SK-N-SH treated with all-trans-retinoic acid at 6 μM for 48 hours (cell line): Measurements from ENCODE around the gene ARHGDIA.

Experiments used
- ATAC-seq: fragments of 200-7000 bp; cut with Tn5 transposase; 3 replicates; pipeline ENCODE4 v1.9.1; 2020; ENCODE audit warnings: mild to moderate bottlenecking, moderate library complexity
- ARNTL ChIP-seq: fragments of 450-650 bp; formaldehyde crosslinking; IDR thresholded peaks from 2 replicates; pipeline ENCODE4 v1.5.0; 2020; ENCODE audit warnings: low read depth, mild to moderate bottlenecking, moderate library complexity, borderline replicate concordance
- CREB5 ChIP-seq: fragments of 250-450 bp; sonication (Bioruptor Pico); IDR thresholded peaks from 2 replicates; pipeline ENCODE4 v1.5.1; 2020; ENCODE audit warnings: low read depth, mild to moderate bottlenecking, moderate library complexity
- CSDC2 ChIP-seq: fragments of 250-450 bp; sonication (Bioruptor Pico); IDR thresholded peaks from 2 replicates; pipeline ENCODE4 v1.5.0; 2020; ENCODE audit warnings: mild to moderate bottlenecking, moderate library complexity
- GLIS3 ChIP-seq: fragments of 250-450 bp; sonication (Bioruptor Pico); IDR thresholded peaks from 2 replicates; pipeline ENCODE4 v1.5.0; 2020; ENCODE audit warnings: mild to moderate bottlenecking, moderate library complexity
- ISL1 ChIP-seq: fragments of 250-450 bp; sonication (Bioruptor Pico); IDR thresholded peaks from 2 replicates; pipeline ENCODE4 v2.1.2; 2022; ENCODE audit warnings: mild to moderate bottlenecking, moderate library complexity
- OSR1 ChIP-seq: fragments of 250-450 bp; sonication (Bioruptor Pico); IDR thresholded peaks from 2 replicates; pipeline ENCODE4 v1.8.0; 2022; ENCODE audit warnings: moderate library complexity, mild to moderate bottlenecking, inconsistent platforms
- PPARA ChIP-seq: fragments of 250-450 bp; sonication (Bioruptor Pico); IDR thresholded peaks from 2 replicates; pipeline ENCODE4 v1.5.0; 2020; ENCODE audit warnings: mild to moderate bottlenecking, borderline replicate concordance
- RARB ChIP-seq: fragments of 250-450 bp; sonication (Bioruptor Pico); IDR thresholded peaks from 2 replicates; pipeline ENCODE4 v1.8.0; 2021; ENCODE audit warnings: mild to moderate bottlenecking, moderate library complexity
- TCF4 ChIP-seq: fragments of 250-450 bp; sonication (Bioruptor Pico); IDR thresholded peaks from 2 replicates; pipeline ENCODE4 v1.8.0; 2021; ENCODE audit warnings: mild to moderate bottlenecking, moderate library complexity, borderline replicate concordance
- TOX ChIP-seq: fragments of 250-450 bp; sonication (Bioruptor Pico); IDR thresholded peaks from 2 replicates; pipeline ENCODE4 v1.8.0; 2021; ENCODE audit warnings: mild to moderate bottlenecking, moderate library complexity, borderline replicate concordance
- TSHZ2 ChIP-seq: fragments of 250-450 bp; sonication (Bioruptor Pico); IDR thresholded peaks from 2 replicates; pipeline ENCODE4 v1.5.0; 2020; ENCODE audit warnings: mild to moderate bottlenecking, moderate library complexity
- ZC3H10 ChIP-seq: fragments of 250-450 bp; sonication (Bioruptor Pico); IDR thresholded peaks from 2 replicates; pipeline ENCODE4 v1.5.1; 2021; ENCODE audit warnings: mild to moderate bottlenecking, moderate library complexity
- ZFP3 ChIP-seq: fragments of 250-450 bp; sonication (Bioruptor Pico); IDR thresholded peaks from 2 replicates; pipeline ENCODE4 v1.5.0; 2020; ENCODE audit warnings: mild to moderate bottlenecking, moderate library complexity
- ZFP30 ChIP-seq: fragments of 450-650 bp; formaldehyde crosslinking; IDR thresholded peaks from 2 replicates; pipeline ENCODE4 v1.5.0; 2022; ENCODE audit warnings: mild to moderate bottlenecking, moderate library complexity
- ZNF565 ChIP-seq: fragments of 450-650 bp; formaldehyde crosslinking; conservative IDR thresholded peaks from 2 replicates; pipeline ENCODE4 v1.5.0; 2020; ENCODE audit warnings: low read depth, mild to moderate bottlenecking, moderate library complexity
- ZNF70 ChIP-seq: fragments of 450-650 bp; formaldehyde crosslinking; IDR thresholded peaks from 2 replicates; pipeline ENCODE4 v1.5.0; 2020; ENCODE audit warnings: mild to moderate bottlenecking, moderate library complexity
- ZNF8 ChIP-seq: fragments of 450-650 bp; formaldehyde crosslinking; IDR thresholded peaks from 2 replicates; pipeline ENCODE4 v1.5.0; 2020; ENCODE audit warnings: mild to moderate bottlenecking, moderate library complexity
- TF ChIP-seq, protein P1 (sequence below): fragments of 250-450 bp; sonication (Bioruptor Pico); IDR thresholded peaks from 2 replicates; pipeline ENCODE4 v1.5.1; 2021; ENCODE audit warnings: mild to moderate bottlenecking, moderate library complexity
- TF ChIP-seq, protein P2 (sequence below): fragments of 250-450 bp; sonication (Bioruptor Pico); IDR thresholded peaks from 2 replicates; pipeline ENCODE4 v1.8.0; 2021; ENCODE audit warnings: low read depth, mild to moderate bottlenecking, moderate library complexity, borderline replicate concordance
- TF ChIP-seq, protein P3 (sequence below): fragments of 250-450 bp; sonication (Bioruptor Pico); IDR thresholded peaks from 2 replicates; pipeline ENCODE4 v1.8.0; 2020; ENCODE audit warnings: mild to moderate bottlenecking, moderate library complexity, borderline replicate concordance

The ARHGDIA gene

GRCh38 chr17:81837641-81838040, 33.5 kb downstream of the ARHGDIA start:
- ATAC-seq, result no peak
- TF ChIP-seq ZNF70 (CRISPR knock-in tag) (no peak), RARB (CRISPR knock-in tag) (no peak), ZFP30 (no peak), OSR1 (CRISPR knock-in tag) (no peak), CREB5 (no peak), ISL1 (CRISPR knock-in tag) (no peak), TCF4 (CRISPR knock-in tag) (no peak), ZFP3 (CRISPR knock-in tag) (no peak), PPARA (CRISPR knock-in tag) (no peak), ARNTL (no peak), TSHZ2 (CRISPR knock-in tag) (no peak), GLIS3 (CRISPR knock-in tag) (no peak), TOX (no peak), ZNF8 (CRISPR knock-in tag) (no peak), ZC3H10 (CRISPR knock-in tag) (no peak)
- TF ChIP-seq, protein P1, sequence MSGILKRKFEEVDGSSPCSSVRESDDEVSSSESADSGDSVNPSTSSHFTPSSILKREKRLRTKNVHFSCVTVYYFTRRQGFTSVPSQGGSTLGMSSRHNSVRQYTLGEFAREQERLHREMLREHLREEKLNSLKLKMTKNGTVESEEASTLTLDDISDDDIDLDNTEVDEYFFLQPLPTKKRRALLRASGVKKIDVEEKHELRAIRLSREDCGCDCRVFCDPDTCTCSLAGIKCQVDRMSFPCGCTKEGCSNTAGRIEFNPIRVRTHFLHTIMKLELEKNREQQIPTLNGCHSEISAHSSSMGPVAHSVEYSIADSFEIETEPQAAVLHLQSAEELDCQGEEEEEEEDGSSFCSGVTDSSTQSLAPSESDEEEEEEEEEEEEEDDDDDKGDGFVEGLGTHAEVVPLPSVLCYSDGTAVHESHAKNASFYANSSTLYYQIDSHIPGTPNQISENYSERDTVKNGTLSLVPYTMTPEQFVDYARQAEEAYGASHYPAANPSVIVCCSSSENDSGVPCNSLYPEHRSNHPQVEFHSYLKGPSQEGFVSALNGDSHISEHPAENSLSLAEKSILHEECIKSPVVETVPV (CRISPR knock-in tag), result no peak
- TF ChIP-seq, protein P2, sequence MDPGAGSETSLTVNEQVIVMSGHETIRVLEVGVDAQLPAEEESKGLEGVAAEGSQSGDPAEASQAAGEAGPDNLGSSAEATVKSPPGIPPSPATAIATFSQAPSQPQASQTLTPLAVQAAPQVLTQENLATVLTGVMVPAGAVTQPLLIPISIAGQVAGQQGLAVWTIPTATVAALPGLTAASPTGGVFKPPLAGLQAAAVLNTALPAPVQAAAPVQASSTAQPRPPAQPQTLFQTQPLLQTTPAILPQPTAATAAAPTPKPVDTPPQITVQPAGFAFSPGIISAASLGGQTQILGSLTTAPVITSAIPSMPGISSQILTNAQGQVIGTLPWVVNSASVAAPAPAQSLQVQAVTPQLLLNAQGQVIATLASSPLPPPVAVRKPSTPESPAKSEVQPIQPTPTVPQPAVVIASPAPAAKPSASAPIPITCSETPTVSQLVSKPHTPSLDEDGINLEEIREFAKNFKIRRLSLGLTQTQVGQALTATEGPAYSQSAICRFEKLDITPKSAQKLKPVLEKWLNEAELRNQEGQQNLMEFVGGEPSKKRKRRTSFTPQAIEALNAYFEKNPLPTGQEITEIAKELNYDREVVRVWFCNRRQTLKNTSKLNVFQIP (CRISPR knock-in tag), result no peak

DNA sequence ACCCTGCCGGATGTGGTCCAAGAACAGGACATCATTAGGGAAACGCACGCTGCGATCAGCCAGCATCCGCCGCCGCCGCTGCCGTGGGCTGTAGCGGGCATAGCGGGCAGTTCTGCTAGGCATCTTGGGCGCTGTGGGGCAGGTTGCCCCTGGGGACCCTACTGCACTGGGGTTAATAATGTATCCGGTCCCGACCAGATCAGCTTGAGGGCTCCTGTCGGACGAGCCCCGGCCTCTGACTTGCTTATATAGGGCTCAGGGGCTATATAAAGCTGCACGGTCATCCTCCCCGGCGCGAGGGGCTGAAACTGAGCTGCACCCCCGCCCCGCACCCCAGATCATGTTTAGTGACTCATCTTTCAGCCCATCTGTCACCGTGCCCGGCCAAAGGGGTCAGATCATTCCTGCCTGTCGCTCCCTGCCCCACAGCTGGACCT, 36.3 kb downstream of the ARHGDIA start, which contains the start of gene PPP1R27:
Gene PPP1R27 (minus strand): TSS at position 220 of the 437 bp plus-strand sequence. CDS start 97 bp downstream, at position 123.
- ATAC-seq, result no peak
- no peak for TF ChIP-seq ZFP30
- no peak for TF ChIP-seq ZC3H10 (CRISPR knock-in tag)
- TF ChIP-seq TCF4 (CRISPR knock-in tag), result no peak
- no peak for TF ChIP-seq PPARA (CRISPR knock-in tag)
- TF ChIP-seq CSDC2 (CRISPR knock-in tag), result no peak
- TF ChIP-seq ZNF70 (CRISPR knock-in tag), result no peak
- no peak for TF ChIP-seq GLIS3 (CRISPR knock-in tag)
- TF ChIP-seq ZFP3 (CRISPR knock-in tag), result no peak
- no peak for TF ChIP-seq CREB5
- TF ChIP-seq RARB (CRISPR knock-in tag), result no peak
- TF ChIP-seq, protein P3, sequence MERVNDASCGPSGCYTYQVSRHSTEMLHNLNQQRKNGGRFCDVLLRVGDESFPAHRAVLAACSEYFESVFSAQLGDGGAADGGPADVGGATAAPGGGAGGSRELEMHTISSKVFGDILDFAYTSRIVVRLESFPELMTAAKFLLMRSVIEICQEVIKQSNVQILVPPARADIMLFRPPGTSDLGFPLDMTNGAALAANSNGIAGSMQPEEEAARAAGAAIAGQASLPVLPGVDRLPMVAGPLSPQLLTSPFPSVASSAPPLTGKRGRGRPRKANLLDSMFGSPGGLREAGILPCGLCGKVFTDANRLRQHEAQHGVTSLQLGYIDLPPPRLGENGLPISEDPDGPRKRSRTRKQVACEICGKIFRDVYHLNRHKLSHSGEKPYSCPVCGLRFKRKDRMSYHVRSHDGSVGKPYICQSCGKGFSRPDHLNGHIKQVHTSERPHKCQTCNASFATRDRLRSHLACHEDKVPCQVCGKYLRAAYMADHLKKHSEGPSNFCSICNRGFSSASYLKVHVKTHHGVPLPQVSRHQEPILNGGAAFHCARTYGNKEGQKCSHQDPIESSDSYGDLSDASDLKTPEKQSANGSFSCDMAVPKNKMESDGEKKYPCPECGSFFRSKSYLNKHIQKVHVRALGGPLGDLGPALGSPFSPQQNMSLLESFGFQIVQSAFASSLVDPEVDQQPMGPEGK (CRISPR knock-in tag), result no peak
- TF ChIP-seq, protein P1 (CRISPR knock-in tag), result no peak
- TF ChIP-seq OSR1 (CRISPR knock-in tag), result no peak
- TF ChIP-seq ZNF565 (CRISPR knock-in tag), result no peak
- TF ChIP-seq, all 23 proteins: peak for 0
